B cell (primary cell): ENCODE measurements around the gene NRAP.

Source experiments
- CTCF ChIP-seq: fragments of 200-600 bp; IDR thresholded peaks from one replicate; pipeline ENCODE4 v1.8.0; 2022; ENCODE audit warnings: antibody characterized with exemption, mild to moderate bottlenecking
- EZH2 ChIP-seq: IDR thresholded peaks from 2 replicates; pipeline ENCODE4 v1.6.1; 2012; ENCODE audit warnings: borderline replicate concordance, low read depth, mild to moderate bottlenecking, moderate library complexity, low read length; ENCODE audit not compliant: insufficient read depth, poor library complexity, severe bottlenecking

GRCh38 chr10:113666682-113667252 is 2.9 kb upstream of the NRAP start:
- TF ChIP-seq CTCF (no peak), EZH2 (no peak)
